ENCODE measurements around the gene MAP2K5.

DNA sequence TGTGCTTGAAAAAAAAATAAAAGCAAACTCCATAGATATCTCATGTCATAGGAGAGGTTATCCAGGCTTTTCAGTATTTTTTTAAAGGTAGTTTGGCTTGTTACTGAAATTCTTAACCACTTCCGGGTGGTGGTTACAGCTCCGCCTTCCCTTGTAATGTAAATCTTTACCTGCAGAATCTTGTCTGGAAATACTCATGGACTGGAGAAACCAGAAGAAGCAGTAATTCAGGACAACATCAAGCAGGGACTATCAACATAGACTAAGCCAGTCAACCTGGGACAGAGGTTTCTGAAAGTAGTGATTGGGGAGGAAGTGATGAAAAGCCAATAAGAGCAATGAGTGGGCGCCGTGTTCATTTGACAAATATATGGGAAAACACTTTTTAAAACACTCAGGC is 203.9 kb downstream of the MAP2K5 start:
- no peak for TF ChIP-seq CTCF (IDR thresholded peaks at IDR 0.05)
- no peak for TF ChIP-seq POLR2A (IDR thresholded peaks at IDR 0.05)

Data from uterus (tissue), 2 donors.